GM21360 (cell line): ENCODE measurements around the gene CTNNA2.
"Not testable (repeated sequence)": the region's sequence is repeated elsewhere in the genome, so short reads cannot be mapped to it uniquely, and the experiment has no call there.

Experiments used
- ATAC-seq: cut with Tn5 transposase; IDR thresholded peaks from one replicate; pipeline ENCODE4 v1.9.1; 2021; ENCODE audit warnings: mild to moderate bottlenecking, moderate library complexity; ENCODE audit not compliant: unreplicated experiment

Gene CTNNA2

GRCh38 chr2:80014637-80015036 lies 501.8 kb downstream of the CTNNA2 start:
- ATAC-seq, result no peak

GRCh38 chr2:80016171-80016570 lies 503.3 kb downstream of the CTNNA2 start:
- ATAC-seq, result no peak

- ATAC-seq, result no peak
Observed at GRCh38 chr2:80019571-80020460, 507.0 kb downstream of the CTNNA2 start.

- no peak for ATAC-seq
Observed at GRCh38 chr2:80022018-80022417, 509.2 kb downstream of the CTNNA2 start.

GRCh38 chr2:80026040-80026729 lies 513.3 kb downstream of the CTNNA2 start:
- no peak for ATAC-seq

GRCh38 chr2:80028051-80028450 lies 515.2 kb downstream of the CTNNA2 start:
- no peak for ATAC-seq

- ATAC-seq, result no peak
Observed at GRCh38 chr2:80028584-80028983, 515.7 kb downstream of the CTNNA2 start.

- ATAC-seq, result no peak
Observed at GRCh38 chr2:80030135-80030534, 517.3 kb downstream of the CTNNA2 start.

- not testable (repeated sequence) for ATAC-seq
Observed at GRCh38 chr2:80032684-80033083, 519.8 kb downstream of the CTNNA2 start.

- no peak for ATAC-seq
Observed at GRCh38 chr2:80035749-80036285, 523.0 kb downstream of the CTNNA2 start.

- no peak for ATAC-seq
Observed at GRCh38 chr2:80037310-80037709, 524.5 kb downstream of the CTNNA2 start.

GRCh38 chr2:80040226-80040625 lies 527.4 kb downstream of the CTNNA2 start:
- ATAC-seq, result no peak

- ATAC-seq, result no peak
Observed at GRCh38 chr2:80042635-80043034, 529.8 kb downstream of the CTNNA2 start.

GRCh38 chr2:80048296-80048695 lies 535.4 kb downstream of the CTNNA2 start:
- ATAC-seq, result no peak

- ATAC-seq, result no peak
Observed at GRCh38 chr2:80050246-80050645, 537.4 kb downstream of the CTNNA2 start.

- ATAC-seq, result no peak
Observed at GRCh38 chr2:80053522-80054345, 540.9 kb downstream of the CTNNA2 start.

GRCh38 chr2:80054346-80054675 lies 541.5 kb downstream of the CTNNA2 start:
- no peak for ATAC-seq

- ATAC-seq, result no peak
Observed at GRCh38 chr2:80057956-80058355, 545.1 kb downstream of the CTNNA2 start.

- no peak for ATAC-seq
Observed at GRCh38 chr2:80058562-80058961, 545.7 kb downstream of the CTNNA2 start.

GRCh38 chr2:80059447-80059846 lies 546.6 kb downstream of the CTNNA2 start:
- ATAC-seq, result no peak

GRCh38 chr2:80061881-80062280 lies 549.0 kb downstream of the CTNNA2 start:
- no peak for ATAC-seq
